ENCODE measurements around the gene OSBPL7.

OSBPL7 gene

GRCh38 chr17:47762728-47763127 is 58.9 kb downstream of the OSBPL7 start:
- ChIA-PET CTCF (interaction anchor here (0.6 kb wide), 1 partner anchor 522 kb away, joined by 4 read pairs; no protein-coding TSS in a partner anchor), POLR2A (no interaction called here)
- Histone ChIP-seq H3K9me3 (ENCODE audit: control insufficient read depth, insufficient read depth, low read depth, low read length) (no peaks in the 10 kb centered on the region; the same call in 1 of the 2 replicates), H3K4me3 (ENCODE audit: low read depth, low read length) (no peak overlapping the region), H3K36me3 (ENCODE audit: control insufficient read depth in 2 of 2, insufficient read depth in 1 of 2, low read length in 2 of 2) (no peaks in the 10 kb centered on the region; a peak in 1 of 3 replicates), H3K27ac (ENCODE audit: extremely low read depth, low read depth, low read length) (no peak overlapping the region), H3K4me1 (ENCODE audit: control insufficient read depth, insufficient read depth, low read length) (no peaks in the 10 kb centered on the region)
- no peak for TF ChIP-seq ZNF513 (tag by site-specific recombination; IDR thresholded peaks at IDR 0.05)
- no peak for TF ChIP-seq PRDM4 (tag by site-specific recombination; IDR thresholded peaks at IDR 0.05)
- no peak for TF ChIP-seq ZNF18 (tag by site-specific recombination; IDR thresholded peaks at IDR 0.05)
- TF ChIP-seq ZNF768 (tag by site-specific recombination; IDR thresholded peaks at IDR 0.05) = no peak
- no peak for TF ChIP-seq WT1 (tag by site-specific recombination; IDR thresholded peaks at IDR 0.05)
- no peak for TF ChIP-seq ZSCAN18 (tag by site-specific recombination; IDR thresholded peaks at IDR 0.05)
- no peak for TF ChIP-seq ZNF157 (tag by site-specific recombination; IDR thresholded peaks at IDR 0.05)
- no peak for TF ChIP-seq REPIN1 (tag by site-specific recombination; IDR thresholded peaks at IDR 0.05; ENCODE audit: low read depth)
- TF ChIP-seq ZNF350 (tag by site-specific recombination; IDR thresholded peaks at IDR 0.05) = no peak
- no peak for TF ChIP-seq ZNF48 (tag by site-specific recombination; IDR thresholded peaks at IDR 0.05)
- TF ChIP-seq ZNF274 (IDR thresholded peaks at IDR 0.05; ENCODE audit: low read length) = no peak
- TF ChIP-seq ZNF274 (tag by site-specific recombination; IDR thresholded peaks at IDR 0.05; ENCODE audit: borderline replicate concordance) = no peak
- TF ChIP-seq ZNF626 (tag by site-specific recombination; IDR thresholded peaks at IDR 0.05) = no peak
- no peak for TF ChIP-seq ZNF610 (tag by site-specific recombination; IDR thresholded peaks at IDR 0.05; ENCODE audit: borderline replicate concordance)
- TF ChIP-seq BCL11B (tag by site-specific recombination; IDR thresholded peaks at IDR 0.05; ENCODE audit: low read depth) = no peak
- no peak for TF ChIP-seq ZNF211 (tag by site-specific recombination; IDR thresholded peaks at IDR 0.05; ENCODE audit: low read depth)
- TF ChIP-seq ZBTB49 (tag by site-specific recombination; IDR thresholded peaks at IDR 0.05; ENCODE audit: low read depth) = no peak
- no peak for TF ChIP-seq ZNF398 (tag by site-specific recombination; IDR thresholded peaks at IDR 0.05)
- TF ChIP-seq ZNF138 (tag by site-specific recombination; IDR thresholded peaks at IDR 0.05; ENCODE audit: borderline replicate concordance) = no peak
- no peak for TF ChIP-seq GLIS1 (tag by site-specific recombination; IDR thresholded peaks at IDR 0.05)
- no peak for TF ChIP-seq ZNF426 (tag by site-specific recombination; IDR thresholded peaks at IDR 0.05)

Data from HEK293 (cell line).